Neural progenitor cell (in vitro differentiated cells): ENCODE measurements around the gene MAGI2.

ENCODE experiments used
- CTCF ChIP-seq: fragments of 200-600 bp; sonication (generic); IDR thresholded peaks from 2 replicates; pipeline ENCODE4 v1.5.1; 2017; ENCODE audit warnings: antibody characterized with exemption, mild to moderate bottlenecking
- EZH2phosphoT487 ChIP-seq: fragments of 200-600 bp; sonication (generic); IDR thresholded peaks from 2 replicates; pipeline ENCODE4 v1.6.1; 2017; ENCODE audit warnings: antibody characterized with exemption

GRCh38 chr7:79453266-79453557 lies 255 bp downstream of the MAGI2 start:
- TF ChIP-seq CTCF, result no peak
- no peak for TF ChIP-seq EZH2phosphoT487
